IMR-90 (cell line): ENCODE data around the gene MRPL58. TPM values are rescaled to one million over a fixed set of nuclear protein-coding genes. Genes with fewer than 3 reads are reported as not detected.
A peak's percentile ranks its signal among the peaks of the same experiment; 100 is the strongest.

Experiments
- ATAC-seq: fragments of 200-7000 bp; cut with Tn5 transposase; 2 replicates; pipeline ENCODE4 v1.9.1; 2020; ENCODE audit warnings: low read depth, mild to moderate bottlenecking, moderate library complexity
- BruUV-seq: library from RNA; stranded (reverse); fragments of 400-500 nt; replicated peaks from 2 replicates; lab custom pipeline; 2021; lab: Mats Ljungman, UMichigan
- CTCF ChIA-PET: fragments of 300-600 bp; formaldehyde crosslinking; extraction: SDS; loops from one replicate; lab custom pipeline; 2021; ENCODE audit warnings: antibody characterized with exemption; lab: Yijun Ruan, JAX
- POLR2A ChIA-PET: fragments of 300-600 bp; sonication (Branson Sonifier 250); formaldehyde crosslinking; loops from one replicate; lab custom pipeline; 2022; ENCODE audit warnings: antibody characterized with exemption; ENCODE audit not compliant: unreplicated experiment; lab: Charles Lee
- DNase-seq: peaks from one replicate; pipeline ENCODE4 v3.0.0; 2013
- H2AFZ ChIP-seq: replicated peaks from 2 replicates; pipeline ENCODE3; 2013; ENCODE audit warnings: low read length, mild to moderate bottlenecking; ENCODE audit not compliant: poor library complexity
- H2AK5ac ChIP-seq: 2 replicates; pipeline ENCODE4 v1.6.1; 2013; ENCODE audit warnings: low read depth, low read length, inconsistent platforms
- H2AK9ac ChIP-seq: replicated peaks from 2 replicates; pipeline ENCODE3; 2013; ENCODE audit warnings: mild to moderate bottlenecking, low read depth, low read length, moderate library complexity; ENCODE audit not compliant: poor library complexity
- H2BK120ac ChIP-seq: 2 replicates; pipeline ENCODE4 v1.6.1; 2013; ENCODE audit warnings: low read depth, low read length, inconsistent platforms
- H2BK15ac ChIP-seq: 3 replicates; pipeline ENCODE4 v1.6.1; 2013; ENCODE audit warnings: low read depth, low read length, inconsistent platforms
- H2BK20ac ChIP-seq: 2 replicates; pipeline ENCODE4 v1.6.1; 2013; ENCODE audit warnings: low read depth, mild to moderate bottlenecking, inconsistent platforms, low read length, moderate library complexity
- H2BK5ac ChIP-seq: 2 replicates; pipeline ENCODE4 v1.6.1; 2013; ENCODE audit warnings: mild to moderate bottlenecking, low read depth, low read length, inconsistent platforms; ENCODE audit not compliant: poor library complexity, severe bottlenecking
- H3K14ac ChIP-seq: replicated peaks from 2 replicates; pipeline ENCODE4 v1.6.1; 2013; ENCODE audit warnings: low read depth, low read length, inconsistent platforms
- H3K18ac ChIP-seq: 2 replicates; pipeline ENCODE4 v1.6.1; 2013; ENCODE audit warnings: low read depth, low read length, control low read depth
- H3K23ac ChIP-seq: 2 replicates; pipeline ENCODE4 v1.6.1; 2013; ENCODE audit warnings: low read depth, low read length, inconsistent platforms
- H3K27ac ChIP-seq: 2 replicates; pipeline ENCODE4 v1.5.1; 2013; ENCODE audit warnings: mild to moderate bottlenecking, control low read depth, low read length; ENCODE audit not compliant: insufficient read depth
- H3K27me3 ChIP-seq: 2 replicates; pipeline ENCODE4 v1.6.1; 2013; ENCODE audit warnings: low read length; ENCODE audit not compliant: control insufficient read depth, insufficient read depth
- H3K36me3 ChIP-seq: 2 replicates; pipeline ENCODE4 v1.6.1; 2013; ENCODE audit warnings: low read length, mixed read lengths; ENCODE audit not compliant: control insufficient read depth, insufficient read depth
- H3K4ac ChIP-seq: 2 replicates; pipeline ENCODE4 v1.6.1; 2013; ENCODE audit warnings: low read depth, low read length, inconsistent platforms
- H3K4me1 ChIP-seq: 2 replicates; pipeline ENCODE4 v1.6.1; 2013; ENCODE audit warnings: low read length, mixed read lengths; ENCODE audit not compliant: control insufficient read depth, insufficient read depth
- H3K4me2 ChIP-seq: 2 replicates; pipeline ENCODE4 v1.6.1; 2013; ENCODE audit warnings: low read depth, mild to moderate bottlenecking, control low read depth, low read length, moderate library complexity
- H3K4me3 ChIP-seq: 2 replicates; pipeline ENCODE4 v1.5.1; 2013; ENCODE audit warnings: low read depth, mild to moderate bottlenecking, control low read depth, low read length, moderate library complexity; ENCODE audit not compliant: insufficient read depth
- H3K56ac ChIP-seq: 2 replicates; pipeline ENCODE4 v1.6.1; 2013; ENCODE audit warnings: low read length, inconsistent platforms; ENCODE audit not compliant: insufficient read depth; ENCODE audit errors: extremely low read depth
- H3K79me1 ChIP-seq, 2 experiments: 2 replicates each; pipeline ENCODE4 v1.6.1; 2013; ENCODE audit warnings: low read length in 2 of 2, inconsistent platforms in 1 of 2, low read depth in 1 of 2
- H3K9ac ChIP-seq: 2 replicates; pipeline ENCODE4 v1.6.1; 2013; ENCODE audit warnings: low read depth, low read length, control low read depth
- H3K9me1 ChIP-seq: 2 replicates; pipeline ENCODE4 v1.6.1; 2013; ENCODE audit warnings: low read length, inconsistent platforms; ENCODE audit not compliant: insufficient read depth
- H3K9me3 ChIP-seq: 2 replicates; pipeline ENCODE4 v1.6.1; 2013; ENCODE audit warnings: low read length; ENCODE audit not compliant: control insufficient read depth, insufficient read depth
- H4K20me1 ChIP-seq: 2 replicates; pipeline ENCODE4 v1.6.1; 2013; ENCODE audit warnings: low read length, inconsistent platforms; ENCODE audit not compliant: insufficient read depth
- H4K5ac ChIP-seq: 2 replicates; pipeline ENCODE4 v1.6.1; 2013; ENCODE audit warnings: mild to moderate bottlenecking, low read depth, low read length, control low read depth
- H4K8ac ChIP-seq, 2 experiments: 2 replicates each; pipeline ENCODE4 v1.6.1; 2013; ENCODE audit warnings: low read depth in 2 of 2, low read length in 2 of 2, control low read depth in 1 of 2, inconsistent platforms in 1 of 2
- H4K91ac ChIP-seq: 2 replicates; pipeline ENCODE4 v1.6.1; 2013; ENCODE audit warnings: low read depth, low read length, inconsistent platforms; ENCODE audit not compliant: insufficient read depth
- BHLHE40 ChIP-seq: fragments of 150-350 bp; IDR thresholded peaks from 2 replicates; pipeline ENCODE4 v1.6.1; 2016; ENCODE audit warnings: mild to moderate bottlenecking, low read depth, low read length
- MAZ ChIP-seq: IDR thresholded peaks from 2 replicates; pipeline ENCODE4 v1.6.1; 2012; ENCODE audit warnings: low read depth, mild to moderate bottlenecking, low read length, improper control_type of control experiment, moderate library complexity, borderline replicate concordance
- MXI1 ChIP-seq: IDR thresholded peaks from 2 replicates; pipeline ENCODE4 v1.6.1; 2012; ENCODE audit warnings: low read depth, mild to moderate bottlenecking, low read length, moderate library complexity, borderline replicate concordance
- NFE2L2 ChIP-seq: fragments of 150-350 bp; IDR thresholded peaks from 2 replicates; pipeline ENCODE4 v1.6.1; 2016; ENCODE audit warnings: low read depth, mild to moderate bottlenecking, low read length
- SMC3 ChIP-seq: fragments of 150-350 bp; IDR thresholded peaks from 2 replicates; pipeline ENCODE4 v1.6.1; 2016; ENCODE audit warnings: low read depth, mild to moderate bottlenecking, antibody characterized with exemption, low read length, moderate library complexity
- WGBS, 2 experiments: methylation state at CpG; one replicate each; pipeline versions ENCODE4 v1.1.5 to v1.1.7; 2013; ENCODE audit warnings: missing lambda C conversion rate in 2 of 2; ENCODE audit not compliant: insufficient read length in 1 of 2; ENCODE audit errors: extremely low coverage in 2 of 2; 5-methylcytosine and 5-hydroxymethylcytosine counted together
- dilution Hi-C: fragments of 300-500 bp; cut with HindIII; formaldehyde crosslinking; loops from one replicate; pipeline ENCODE4 v1.14.3; 2018; ENCODE audit warnings: low sequenced_read_pairs; ENCODE audit not compliant: unreplicated experiment
- in situ Hi-C: fragments of 300-500 bp; cut with MboI; formaldehyde crosslinking; loops from 3 replicates; pipeline ENCODE4 v1.14.3; 2019; ENCODE audit warnings: low sequenced_read_pairs, inconsistent platforms, mixed read lengths
- intact Hi-C: fragments of 100-400 bp; cut with micrococcal nuclease; formaldehyde crosslinking; loops from 2 replicates; pipeline ENCODE4 v1.10.0; 2022
- polyA plus RNA-seq, 3 experiments: library from polyadenylated mRNA; depleted of rRNA; stranded (reverse); fragments of >200 nt; gene quantifications; 2 replicates each; pipeline ENCODE4 v1.2.3, GENCODE V29; 2012; ENCODE audit warnings: low replicate concordance in 1 of 3
- total RNA-seq: library from RNA; depleted of rRNA; stranded (reverse); fragments of >200 nt; gene quantifications from 2 replicates; pipeline ENCODE4 v1.2.3, GENCODE V29; 2012

MRPL58 gene
- total and polyA plus RNA-seq, 2 of the 4 experiments (the other 2 are of a cell fraction): 42.5 to 53.0 TPM

GRCh38 chr17:74970395-74970794, 42.1 kb upstream of the MRPL58 start:
- intact Hi-C loops: no loop called here
- POLR2A ChIA-PET: no interaction called here
- Histone ChIP-seq H3K4ac (no peak overlapping the region), H3K56ac (no peak overlapping the region), H4K91ac (no peak overlapping the region), H3K14ac (no peak overlapping the region), H3K4me2 (no peak overlapping the region), H4K8ac (no peak overlapping the region), H3K4me3 (no peak overlapping the region), H3K18ac (no peak overlapping the region), H2BK120ac (no peak overlapping the region), H4K5ac (no peak overlapping the region), H3K79me1 (no peaks in the 10 kb centered on the region), H2AK5ac (no peak overlapping the region), H3K27me3 (peaks cover 46% of the 10 kb centered on the region), H4K20me1 (no peaks in the 10 kb centered on the region), H2BK5ac (no peak overlapping the region), H3K27ac (no peak overlapping the region), H2AK9ac (no peak overlapping the region), H3K4me1 (0 out of 2 replicates have a peak, but pooled peaks cover 2% of the 10 kb centered on the region), H3K23ac (no peak overlapping the region), H2AFZ (peak overlapping the region; percentile 11), H2BK15ac (no peak overlapping the region), H3K9me1 (no peaks in the 10 kb centered on the region), H2BK20ac (no peak overlapping the region), H3K36me3 (no peaks in the 10 kb centered on the region), H3K9ac (no peak overlapping the region), H3K9me3 (no peaks in the 10 kb centered on the region)
- no TSS peak for BruUV-seq
- 80% methylated on average over 1 of the region's 3 CpGs; no CpG with 5 or more reads in 1 of the 2 experiments for WGBS, 2 experiments
- CTCF ChIA-PET: interaction anchor here (0.6 kb wide), 1 partner anchor 10 kb away, joined by 3 read pairs; no protein-coding TSS in a partner anchor
- dilution Hi-C loops: no loop called here
- ATAC-seq (no peak), DNase-seq (no peak)
- TF ChIP-seq MAZ (no peak), BHLHE40 (no peak), NFE2L2 (no peak), MXI1 (no peak), SMC3 (no peak)
- in situ Hi-C loops: no loop called here
